Vagina (tissue), 2 donors: Measurements from ENCODE around the gene RNU6-7. TPM values are rescaled to one million over a fixed set of nuclear protein-coding genes. Genes with fewer than 3 reads are reported as not detected.

ENCODE experiments used
- DNase-seq, 2 donors: peaks; one replicate each; pipeline ENCODE4 v3.0.0-alpha.2; 2017; ENCODE audit errors: extremely low spot score in 2 of 2
- H3K27ac ChIP-seq: fragments of 200-600 bp; sonication (generic); one replicate; pipeline ENCODE4 v1.5.1; 2019
- H3K27me3 ChIP-seq: fragments of 200-600 bp; sonication (generic); one replicate; pipeline ENCODE4 v1.5.1; 2019
- H3K36me3 ChIP-seq, 2 donors: fragments of 200-600 bp; sonication (generic); one replicate each; pipeline ENCODE4 v1.5.1; 2017 to 2019
- H3K4me1 ChIP-seq: fragments of 200-600 bp; sonication (generic); one replicate; pipeline ENCODE4 v1.5.1; 2019
- H3K4me3 ChIP-seq, 2 donors: fragments of 200-600 bp; sonication (generic); 1 replicate in 1 of 2; 2 replicates in 1 of 2; pipeline ENCODE4 v1.5.1; 2016 to 2019
- H3K9me3 ChIP-seq: fragments of 200-600 bp; sonication (generic); one replicate; pipeline ENCODE4 v1.5.1; 2019
- POLR2A ChIP-seq, 2 donors: fragments of 450-650 bp; IDR thresholded peaks; one replicate each; pipeline ENCODE4 v1.6.1; 2017; ENCODE audit warnings: antibody characterized with exemption in 2 of 2, mild to moderate bottlenecking in 2 of 2, moderate library complexity in 2 of 2
- POLR2AphosphoS5 ChIP-seq, 2 donors: sonication (generic); formaldehyde crosslinking; IDR thresholded peaks; one replicate each; pipeline ENCODE4 v1.9.0; 2017; ENCODE audit warnings: antibody characterized with exemption in 2 of 2, mild to moderate bottlenecking in 2 of 2, low read depth in 1 of 2; ENCODE audit not compliant: insufficient read depth in 1 of 2
- intact Hi-C: fragments of 100-400 bp; cut with DNase I; formaldehyde crosslinking; loops from one replicate; pipeline ENCODE4 v1.15.1; 2023
- total RNA-seq: library from RNA; depleted of rRNA; stranded (reverse); fragments of >200 nt; gene quantifications from one replicate; pipeline ENCODE4 v1.2.3, GENCODE V29; 2016
- TF ChIP-seq, protein P1 (sequence below), 3 experiments: fragments of 450-650 bp in 2 of 3; fragments of 200-600 bp in 1 of 3; sonication (generic) in 1 of 3; IDR thresholded peaks; one replicate each; pipeline ENCODE4 v1.5.1; 2017 to 2019; ENCODE audit warnings: antibody characterized with exemption in 3 of 3, mild to moderate bottlenecking in 2 of 3, moderate library complexity in 2 of 3

The RNU6-7 gene
- total RNA-seq, 1 donor from 2014 or later, result not detected

DNA sequence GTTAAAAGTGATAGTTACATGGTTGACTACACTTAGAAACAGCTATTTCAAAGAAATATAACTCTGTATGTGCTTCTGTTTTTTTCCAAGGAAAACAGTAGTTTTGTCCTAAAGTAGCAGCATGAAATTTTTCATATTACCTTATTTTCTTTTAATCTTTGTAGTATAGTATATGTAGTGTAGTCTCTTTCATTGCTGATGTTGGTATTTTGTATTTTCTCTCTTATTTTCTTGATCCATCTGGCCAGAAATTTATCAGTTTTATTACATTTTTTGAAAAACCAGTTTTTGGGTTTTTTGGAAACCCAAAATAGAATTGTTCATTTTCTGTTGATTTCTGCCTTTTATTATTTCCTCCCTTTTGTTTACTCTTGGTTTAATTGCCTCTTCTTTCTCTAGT is 7.6 kb downstream of the RNU6-7 start:
- TF ChIP-seq POLR2AphosphoS5 (IDR thresholded peaks at IDR 0.05; ENCODE audit: insufficient read depth in 1 of 2, low read depth in 1 of 2) (no peak), POLR2A (IDR thresholded peaks at IDR 0.05) (no peak)
- TF ChIP-seq, protein P1, sequence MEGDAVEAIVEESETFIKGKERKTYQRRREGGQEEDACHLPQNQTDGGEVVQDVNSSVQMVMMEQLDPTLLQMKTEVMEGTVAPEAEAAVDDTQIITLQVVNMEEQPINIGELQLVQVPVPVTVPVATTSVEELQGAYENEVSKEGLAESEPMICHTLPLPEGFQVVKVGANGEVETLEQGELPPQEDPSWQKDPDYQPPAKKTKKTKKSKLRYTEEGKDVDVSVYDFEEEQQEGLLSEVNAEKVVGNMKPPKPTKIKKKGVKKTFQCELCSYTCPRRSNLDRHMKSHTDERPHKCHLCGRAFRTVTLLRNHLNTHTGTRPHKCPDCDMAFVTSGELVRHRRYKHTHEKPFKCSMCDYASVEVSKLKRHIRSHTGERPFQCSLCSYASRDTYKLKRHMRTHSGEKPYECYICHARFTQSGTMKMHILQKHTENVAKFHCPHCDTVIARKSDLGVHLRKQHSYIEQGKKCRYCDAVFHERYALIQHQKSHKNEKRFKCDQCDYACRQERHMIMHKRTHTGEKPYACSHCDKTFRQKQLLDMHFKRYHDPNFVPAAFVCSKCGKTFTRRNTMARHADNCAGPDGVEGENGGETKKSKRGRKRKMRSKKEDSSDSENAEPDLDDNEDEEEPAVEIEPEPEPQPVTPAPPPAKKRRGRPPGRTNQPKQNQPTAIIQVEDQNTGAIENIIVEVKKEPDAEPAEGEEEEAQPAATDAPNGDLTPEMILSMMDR (IDR thresholded peaks at IDR 0.05), result no peak
- Histone ChIP-seq H3K4me3 (no peak overlapping the region), H3K27me3 (no peaks in the 10 kb centered on the region), H3K4me1 (no peaks in the 10 kb centered on the region), H3K27ac (no peak overlapping the region), H3K9me3 (no peaks in the 10 kb centered on the region), H3K36me3 (no peaks in the 10 kb centered on the region)
- intact Hi-C loops, result loop anchor here (10.0 kb wide), 1 partner anchor 215 kb away; no protein-coding TSS in a partner anchor
- DNase-seq, result no peak

- DNase-seq, result no peak
- Histone ChIP-seq H3K27me3 (no peaks in the 10 kb centered on the region), H3K9me3 (no peaks in the 10 kb centered on the region), H3K27ac (no peak overlapping the region), H3K36me3 (no peaks in the 10 kb centered on the region), H3K4me3 (no peak overlapping the region), H3K4me1 (no peaks in the 10 kb centered on the region)
- TF ChIP-seq POLR2AphosphoS5 (IDR thresholded peaks at IDR 0.05; ENCODE audit: insufficient read depth in 1 of 2, low read depth in 1 of 2) (no peak), POLR2A (IDR thresholded peaks at IDR 0.05) (no peak)
- TF ChIP-seq, protein P1 (IDR thresholded peaks at IDR 0.05), result no peak
- intact Hi-C loops, result no loop called here
Measured at GRCh38 chr14:32211068-32211404, 9.2 kb downstream of the RNU6-7 start.

DNA sequence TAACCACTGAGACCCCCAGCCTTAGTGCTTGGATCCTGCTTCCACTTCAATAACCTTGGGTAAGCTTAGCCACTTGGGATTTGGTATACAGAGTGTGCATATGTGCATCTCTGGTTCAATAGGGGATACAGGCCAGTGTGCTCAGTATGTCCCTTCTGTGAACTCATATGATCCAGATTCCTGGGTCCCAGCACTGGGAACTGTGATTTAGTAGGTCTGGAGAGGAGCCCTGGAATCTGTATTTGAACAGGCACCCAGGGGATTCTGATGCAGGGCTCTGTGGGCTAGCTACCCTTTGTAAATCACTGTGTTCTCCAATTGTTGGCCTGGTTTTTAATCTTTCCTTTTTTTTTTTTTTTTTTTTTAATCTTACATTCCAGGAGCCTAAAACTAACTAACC is 11.0 kb downstream of the RNU6-7 start:
- Histone ChIP-seq H3K4me3 (no peak overlapping the region), H3K27ac (no peak overlapping the region), H3K36me3 (no peaks in the 10 kb centered on the region), H3K4me1 (no peaks in the 10 kb centered on the region), H3K27me3 (no peaks in the 10 kb centered on the region), H3K9me3 (no peaks in the 10 kb centered on the region)
- intact Hi-C loops, result no loop called here
- TF ChIP-seq POLR2AphosphoS5 (IDR thresholded peaks at IDR 0.05; ENCODE audit: insufficient read depth in 1 of 2, low read depth in 1 of 2) (no peak), POLR2A (IDR thresholded peaks at IDR 0.05) (no peak)
- TF ChIP-seq, protein P1 (IDR thresholded peaks at IDR 0.05), result no peak
- DNase-seq, result no peak

GRCh38 chr14:32217301-32217700 is 15.5 kb downstream of the RNU6-7 start:
- Histone ChIP-seq H3K36me3 (no peaks in the 10 kb centered on the region), H3K27ac (no peak overlapping the region), H3K4me1 (no peaks in the 10 kb centered on the region), H3K4me3 (no peak overlapping the region), H3K9me3 (no peaks in the 10 kb centered on the region), H3K27me3 (no peaks in the 10 kb centered on the region)
- DNase-seq, result no peak
- intact Hi-C loops, result no loop called here
- TF ChIP-seq POLR2A (IDR thresholded peaks at IDR 0.05), result no peak
- TF ChIP-seq, protein P1 (IDR thresholded peaks at IDR 0.05), result no peak
- no peak for TF ChIP-seq POLR2AphosphoS5 (IDR thresholded peaks at IDR 0.05; ENCODE audit: insufficient read depth in 1 of 2, low read depth in 1 of 2)

GRCh38 chr14:32224737-32225377 is 23.0 kb downstream of the RNU6-7 start:
- peak overlapping the region; percentile 7 for H3K27ac ChIP-seq
- no peaks in the 10 kb centered on the region for H3K36me3 ChIP-seq
- H3K9me3 ChIP-seq, result no peaks in the 10 kb centered on the region
- H3K4me1 ChIP-seq, result no peaks in the 10 kb centered on the region
- H3K27me3 ChIP-seq, result no peaks in the 10 kb centered on the region
- DNase-seq, result no peak
- TF ChIP-seq, protein P1 (IDR thresholded peaks at IDR 0.05), result peak in 1 of 3 experiments; percentile 15
- TF ChIP-seq POLR2AphosphoS5 (IDR thresholded peaks at IDR 0.05; ENCODE audit: insufficient read depth in 1 of 2, low read depth in 1 of 2), result no peak
- H3K4me3 ChIP-seq, result no peak overlapping the region
- intact Hi-C loops, result no loop called here
